ENCODE results near the gene CKAP5.

The CKAP5 gene

DNA sequence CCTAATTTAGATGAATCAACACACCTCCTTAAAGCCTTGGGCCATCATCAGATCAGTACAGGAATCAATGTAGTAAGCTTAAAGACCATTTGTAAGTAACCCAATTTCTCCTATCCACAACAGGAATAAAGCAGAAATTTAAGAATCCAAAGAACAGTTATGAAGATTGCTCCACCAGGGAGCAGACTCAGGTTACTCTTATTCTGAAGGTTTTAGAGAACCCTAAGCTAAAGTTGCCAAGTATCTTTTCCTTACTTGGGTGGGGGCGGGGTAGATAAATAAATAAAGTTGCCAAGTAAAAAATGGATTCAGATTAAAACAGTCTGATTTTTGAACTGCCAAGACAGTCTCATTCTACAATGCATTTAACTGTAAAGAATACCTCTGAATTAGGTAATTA is 18.1 kb downstream of the CKAP5 start:
- Histone ChIP-seq H3K9me2 (replicated peaks; ENCODE audit: control insufficient read depth, low read length) (no peaks in the 10 kb centered on the region), H3K79me2 (ENCODE audit: control insufficient read depth, low read length) (peaks cover 100% of the 10 kb centered on the region), H3K4me2 (ENCODE audit: low read length) (no peak overlapping the region), H3K9me3 (ENCODE audit: control insufficient read depth, insufficient read depth, low read length) (no peaks in the 10 kb centered on the region), H3K36me3 (ENCODE audit: control insufficient read depth, low read length) (peaks cover 34% of the 10 kb centered on the region), H3K4me3 (ENCODE audit: low read length) (no peak overlapping the region), H3K27me3 (ENCODE audit: control insufficient read depth, low read length) (no peaks in the 10 kb centered on the region), H3K4me1 (ENCODE audit: control insufficient read depth, low read length) (peaks cover 19% of the 10 kb centered on the region), H3K27ac (ENCODE audit: low read depth, low read length) (no peak overlapping the region), H3F3A (ENCODE audit: control insufficient read depth, insufficient read depth) (no peaks in the 10 kb centered on the region), H4K20me1 (ENCODE audit: control insufficient read depth, insufficient read depth, low read depth, low read length) (peaks cover 41% of the 10 kb centered on the region)
- no peak for TF ChIP-seq EZH2phosphoT487 (IDR thresholded peaks at IDR 0.05; ENCODE audit: borderline replicate concordance, low read length)
- TF ChIP-seq, protein P1, sequence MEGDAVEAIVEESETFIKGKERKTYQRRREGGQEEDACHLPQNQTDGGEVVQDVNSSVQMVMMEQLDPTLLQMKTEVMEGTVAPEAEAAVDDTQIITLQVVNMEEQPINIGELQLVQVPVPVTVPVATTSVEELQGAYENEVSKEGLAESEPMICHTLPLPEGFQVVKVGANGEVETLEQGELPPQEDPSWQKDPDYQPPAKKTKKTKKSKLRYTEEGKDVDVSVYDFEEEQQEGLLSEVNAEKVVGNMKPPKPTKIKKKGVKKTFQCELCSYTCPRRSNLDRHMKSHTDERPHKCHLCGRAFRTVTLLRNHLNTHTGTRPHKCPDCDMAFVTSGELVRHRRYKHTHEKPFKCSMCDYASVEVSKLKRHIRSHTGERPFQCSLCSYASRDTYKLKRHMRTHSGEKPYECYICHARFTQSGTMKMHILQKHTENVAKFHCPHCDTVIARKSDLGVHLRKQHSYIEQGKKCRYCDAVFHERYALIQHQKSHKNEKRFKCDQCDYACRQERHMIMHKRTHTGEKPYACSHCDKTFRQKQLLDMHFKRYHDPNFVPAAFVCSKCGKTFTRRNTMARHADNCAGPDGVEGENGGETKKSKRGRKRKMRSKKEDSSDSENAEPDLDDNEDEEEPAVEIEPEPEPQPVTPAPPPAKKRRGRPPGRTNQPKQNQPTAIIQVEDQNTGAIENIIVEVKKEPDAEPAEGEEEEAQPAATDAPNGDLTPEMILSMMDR (IDR thresholded peaks at IDR 0.05; ENCODE audit: low read depth, low read length, poor library complexity, severe bottlenecking) = no peak

DNA sequence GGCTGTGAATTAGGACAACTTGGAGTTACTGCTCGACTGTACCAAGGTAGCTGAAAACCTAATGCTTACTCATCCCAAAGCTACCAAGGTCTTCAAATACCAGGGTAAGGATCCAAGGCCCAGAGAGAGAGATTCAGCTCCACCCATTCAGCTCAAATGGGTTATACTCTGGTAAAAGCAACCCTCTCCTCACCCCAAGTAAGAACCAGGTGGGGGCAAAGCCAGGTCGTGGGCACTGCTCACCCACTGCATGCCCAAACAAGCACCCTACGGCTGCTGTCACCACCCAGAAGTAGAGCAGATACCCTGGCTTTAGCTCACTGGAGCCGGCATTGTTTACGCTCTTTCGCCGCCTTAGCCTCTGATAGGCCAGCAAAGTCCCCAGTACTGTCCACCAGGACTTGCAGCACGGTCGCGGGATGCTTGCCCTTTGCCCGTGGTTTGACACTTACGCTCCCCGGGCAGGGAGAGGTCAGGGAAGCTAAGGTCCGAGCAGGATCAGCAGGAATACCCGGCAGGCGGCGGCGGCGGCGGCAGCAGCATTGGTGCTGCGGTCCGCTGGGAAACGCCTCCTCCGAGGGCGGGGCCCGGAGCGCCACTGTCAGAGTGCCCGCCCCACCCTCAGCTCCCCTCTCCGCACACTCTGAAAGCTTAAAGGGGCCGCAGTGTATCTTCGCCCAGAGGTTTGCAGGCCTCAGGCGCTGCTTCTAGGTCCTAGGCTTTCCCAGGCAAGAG is 19.6 kb downstream of the CKAP5 start:
- peaks cover 35% of the 10 kb centered on the region; the same call in 1 of the 2 replicates for H4K20me1 ChIP-seq (ENCODE audit: control insufficient read depth, insufficient read depth, low read depth, low read length)
- H3K4me1 ChIP-seq (ENCODE audit: control insufficient read depth, low read length) = peaks cover 19% of the 10 kb centered on the region
- H3K4me2 ChIP-seq (ENCODE audit: low read length) = peak overlapping the region; percentile 26
- H3F3A ChIP-seq (ENCODE audit: control insufficient read depth, insufficient read depth) = no peaks in the 10 kb centered on the region
- peak overlapping the region; percentile 28; the same call in 1 of the 2 replicates for H3K4me3 ChIP-seq (ENCODE audit: low read length)
- H3K79me2 ChIP-seq (ENCODE audit: control insufficient read depth, low read length) = peaks cover 100% of the 10 kb centered on the region
- H3K27ac ChIP-seq (ENCODE audit: low read depth, low read length) = no peak overlapping the region
- no peak for TF ChIP-seq EZH2phosphoT487 (IDR thresholded peaks at IDR 0.05; ENCODE audit: borderline replicate concordance, low read length)
- TF ChIP-seq, protein P1 (IDR thresholded peaks at IDR 0.05; ENCODE audit: low read depth, low read length, poor library complexity, severe bottlenecking) = no peak
- H3K9me3 ChIP-seq (ENCODE audit: control insufficient read depth, insufficient read depth, low read length) = no peaks in the 10 kb centered on the region
- H3K27me3 ChIP-seq (ENCODE audit: control insufficient read depth, low read length) = no peaks in the 10 kb centered on the region
- H3K9me2 ChIP-seq (replicated peaks; ENCODE audit: control insufficient read depth, low read length) = no peaks in the 10 kb centered on the region
- H3K36me3 ChIP-seq (ENCODE audit: control insufficient read depth, low read length) = peaks cover 27% of the 10 kb centered on the region

DNA sequence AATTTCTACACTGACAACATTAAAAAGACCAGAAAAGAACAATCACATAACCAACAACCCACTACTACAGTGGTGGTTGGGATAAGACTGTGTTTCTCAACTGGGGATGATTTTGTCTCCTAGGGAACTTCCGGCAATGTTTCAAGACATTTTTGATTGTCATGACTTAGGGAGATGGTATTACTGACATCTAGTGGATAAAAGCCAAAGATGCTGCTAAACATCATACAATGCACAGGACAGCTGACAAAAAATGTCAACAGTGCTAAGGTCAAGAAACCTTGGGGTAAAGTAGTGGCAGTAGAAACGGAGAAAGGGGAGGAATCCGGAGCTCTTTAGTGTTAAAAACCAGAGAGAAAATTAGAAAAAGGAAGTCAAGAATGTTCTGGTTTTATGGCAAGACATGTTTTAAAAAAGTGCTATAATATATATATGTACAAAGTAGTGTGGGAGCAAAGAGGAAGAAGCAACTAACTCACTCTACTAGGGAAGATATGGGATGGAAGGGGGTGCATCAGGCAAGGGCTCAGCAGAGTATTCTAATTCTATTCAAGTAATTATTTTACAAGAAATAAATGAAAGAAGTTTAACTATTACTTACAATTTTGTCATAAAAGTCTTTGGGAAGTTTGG is 37.2 kb downstream of the CKAP5 start:
- no peak overlapping the region for H3K4me2 ChIP-seq (ENCODE audit: low read length)
- H3K27ac ChIP-seq (ENCODE audit: low read depth, low read length) = no peak overlapping the region
- no peaks in the 10 kb centered on the region for H4K20me1 ChIP-seq (ENCODE audit: control insufficient read depth, insufficient read depth, low read depth, low read length)
- TF ChIP-seq EZH2phosphoT487 (IDR thresholded peaks at IDR 0.05; ENCODE audit: borderline replicate concordance, low read length) = no peak
- TF ChIP-seq, protein P1 (IDR thresholded peaks at IDR 0.05; ENCODE audit: low read depth, low read length, poor library complexity, severe bottlenecking) = peak; percentile 62
- H3K36me3 ChIP-seq (ENCODE audit: control insufficient read depth, low read length) = peaks cover 74% of the 10 kb centered on the region
- no peaks in the 10 kb centered on the region for H3K9me2 ChIP-seq (replicated peaks; ENCODE audit: control insufficient read depth, low read length)
- no peaks in the 10 kb centered on the region for H3K4me1 ChIP-seq (ENCODE audit: control insufficient read depth, low read length)
- no peaks in the 10 kb centered on the region for H3K27me3 ChIP-seq (ENCODE audit: control insufficient read depth, low read length)
- H3F3A ChIP-seq (ENCODE audit: control insufficient read depth, insufficient read depth) = peaks cover 25% of the 10 kb centered on the region
- H3K4me3 ChIP-seq (ENCODE audit: low read length) = no peak overlapping the region
- H3K9me3 ChIP-seq (ENCODE audit: control insufficient read depth, insufficient read depth, low read length) = no peaks in the 10 kb centered on the region
- peaks cover 5% of the 10 kb centered on the region for H3K79me2 ChIP-seq (ENCODE audit: control insufficient read depth, low read length)

Measured in DOHH2 (cell line).